Activated CD4-positive, alpha-beta T cell treated with anti-CD3 and anti-CD28 coated beads, Interleukin-2, amount 50 U/mL, for 24 hours (primary cell): ENCODE results near the gene RNF207.

Experiments
- DNase-seq, 2 donors: peaks; one replicate each; pipeline ENCODE4 v3.0.0-alpha.2; 2020; ENCODE audit warnings: low read depth in 1 of 2, low spot score in 1 of 2

The RNF207 gene

DNA sequence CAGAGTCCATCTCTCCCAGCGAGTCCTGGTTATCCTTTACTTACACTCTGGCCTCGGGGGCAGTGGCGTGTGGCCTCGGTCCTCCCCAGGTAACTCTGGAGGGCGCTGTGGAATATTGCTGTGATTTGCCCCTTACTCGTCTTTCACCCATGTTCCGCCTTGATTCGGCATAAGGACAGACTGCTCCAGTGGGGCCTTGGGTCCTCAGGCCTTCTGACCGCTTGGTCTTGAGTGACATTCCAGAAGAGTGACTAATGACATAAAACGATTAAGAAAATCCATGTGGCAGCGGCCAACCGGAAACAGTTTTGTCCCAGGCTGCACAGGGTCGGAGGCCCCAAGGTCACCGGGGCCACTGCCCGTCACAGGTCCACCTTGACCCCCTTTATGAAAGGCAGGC, 18.8 kb downstream of the RNF207 start:
- no peak for DNase-seq

DNA sequence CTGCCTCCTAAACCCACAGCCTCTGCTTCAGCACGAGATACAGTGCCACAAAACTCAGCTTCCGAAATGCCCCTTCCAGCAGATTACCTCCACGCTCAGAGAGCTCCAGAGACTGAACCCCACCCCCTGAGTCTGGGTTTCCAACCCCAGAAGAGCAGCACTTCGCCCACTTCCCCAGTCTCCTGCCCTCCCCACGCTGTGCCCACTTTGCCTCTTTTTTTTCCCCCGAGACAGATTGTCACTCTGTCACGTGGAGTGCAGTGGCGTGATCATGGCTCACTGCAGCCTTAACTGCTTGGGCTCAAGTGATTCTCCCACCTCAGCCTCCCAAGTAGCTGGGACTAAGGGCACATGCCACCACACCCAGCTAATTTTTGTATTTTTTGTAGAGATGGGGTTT, 19.7 kb downstream of the RNF207 start:
- DNase-seq, result no peak

GRCh38 chr1:6233376-6233775, 27.5 kb downstream of the RNF207 start:
- DNase-seq, result no peak

GRCh38 chr1:6234502-6235295, 28.8 kb downstream of the RNF207 start:
- no peak for DNase-seq

DNA sequence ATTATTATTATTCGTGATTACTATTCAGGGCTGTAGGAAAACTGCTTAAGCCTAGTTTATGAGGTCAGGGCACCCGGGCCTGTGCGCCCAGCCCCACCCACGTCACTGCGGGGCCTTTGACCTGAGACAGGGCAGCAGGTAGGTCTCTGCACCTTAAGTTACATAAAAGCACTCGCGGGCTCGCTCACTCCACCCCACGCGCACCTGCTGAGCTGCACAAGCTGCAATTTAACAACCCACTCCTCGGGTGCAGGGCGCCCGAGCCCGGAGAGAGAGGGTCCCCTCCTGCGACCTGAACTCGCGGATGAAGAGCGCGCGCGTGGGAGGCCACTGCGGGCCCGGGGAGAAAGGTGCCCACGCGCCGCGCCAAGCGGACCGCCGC, 29.4 kb downstream of the RNF207 start:
- peak in 1 of 2 donors; percentile 4 for DNase-seq

GRCh38 chr1:6237093-6237492, 31.2 kb downstream of the RNF207 start:
- no peak for DNase-seq

DNA sequence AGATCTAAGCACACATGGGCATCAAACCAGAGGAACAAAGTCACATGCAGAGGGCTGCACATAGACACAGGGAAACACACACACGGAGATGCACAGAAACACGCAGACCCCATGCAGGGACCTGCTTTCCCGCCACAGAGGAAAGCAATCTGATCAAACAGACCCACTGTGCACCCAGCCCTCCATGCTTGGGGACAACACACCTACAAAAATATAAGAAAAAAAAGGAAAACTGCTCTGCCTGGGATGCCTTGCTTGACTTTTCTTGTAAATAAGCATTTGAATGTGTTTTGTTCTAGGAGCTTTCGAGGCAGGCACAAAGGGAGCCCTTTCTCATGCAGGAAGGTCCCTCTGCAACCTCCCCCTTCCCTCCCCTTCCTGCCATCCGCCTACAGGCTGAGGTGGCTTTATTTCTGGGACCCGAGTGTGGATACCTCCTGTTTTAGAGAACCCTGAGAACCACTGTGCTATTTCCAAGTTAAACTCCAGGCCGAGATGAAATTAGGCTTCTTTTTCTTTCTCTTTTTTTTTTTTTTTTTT, 33.4 kb downstream of the RNF207 start:
- DNase-seq, result no peak

GRCh38 chr1:6239950-6240768, 34.2 kb downstream of the RNF207 start:
- DNase-seq, result no peak

- DNase-seq, result no peak
Observed at GRCh38 chr1:6241107-6241886, 35.4 kb downstream of the RNF207 start.

- no peak for DNase-seq
Observed at GRCh38 chr1:6241887-6242740, 36.2 kb downstream of the RNF207 start.

- DNase-seq, result no peak
Observed at GRCh38 chr1:6243053-6243834, 37.3 kb downstream of the RNF207 start.

- no peak for DNase-seq
Observed at GRCh38 chr1:6243993-6244392, 38.1 kb downstream of the RNF207 start, which contains the start of gene HES3. Gene HES3, plus strand, starts transcription at chr1:6244179. Its CDS starts 187 bp downstream, at chr1:6244366.

DNA sequence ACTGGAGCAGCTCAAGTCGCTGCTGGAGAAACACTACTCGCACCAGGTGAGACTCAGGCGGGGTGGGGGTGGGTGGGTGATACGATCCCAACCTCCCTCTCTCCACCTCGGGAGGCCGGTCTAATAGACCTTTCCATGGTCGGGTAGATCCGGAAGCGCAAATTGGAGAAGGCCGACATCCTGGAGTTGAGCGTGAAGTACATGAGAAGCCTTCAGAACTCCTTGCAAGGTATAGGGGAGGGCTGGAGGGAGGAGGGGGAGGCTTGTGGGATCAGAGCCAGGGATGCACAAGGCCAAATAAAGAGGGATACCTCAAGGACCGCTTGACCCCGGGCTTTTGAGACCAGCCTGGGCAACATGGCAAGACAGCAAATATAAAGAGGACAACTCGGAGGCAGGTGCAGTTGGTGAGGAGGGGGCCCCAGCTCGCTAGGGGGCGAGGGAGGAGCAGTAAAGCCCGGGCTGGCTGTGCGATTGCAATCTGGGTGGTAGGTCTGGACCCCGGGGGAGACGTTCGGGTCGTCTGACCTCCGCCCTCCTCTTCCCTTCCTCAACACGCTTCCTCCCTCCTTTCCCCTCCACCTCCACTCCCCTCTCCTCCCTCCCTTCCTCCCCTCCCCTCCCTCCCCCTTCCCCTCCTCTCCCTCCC, 38.6 kb downstream of the RNF207 start:
- DNase-seq, result no peak

DNA sequence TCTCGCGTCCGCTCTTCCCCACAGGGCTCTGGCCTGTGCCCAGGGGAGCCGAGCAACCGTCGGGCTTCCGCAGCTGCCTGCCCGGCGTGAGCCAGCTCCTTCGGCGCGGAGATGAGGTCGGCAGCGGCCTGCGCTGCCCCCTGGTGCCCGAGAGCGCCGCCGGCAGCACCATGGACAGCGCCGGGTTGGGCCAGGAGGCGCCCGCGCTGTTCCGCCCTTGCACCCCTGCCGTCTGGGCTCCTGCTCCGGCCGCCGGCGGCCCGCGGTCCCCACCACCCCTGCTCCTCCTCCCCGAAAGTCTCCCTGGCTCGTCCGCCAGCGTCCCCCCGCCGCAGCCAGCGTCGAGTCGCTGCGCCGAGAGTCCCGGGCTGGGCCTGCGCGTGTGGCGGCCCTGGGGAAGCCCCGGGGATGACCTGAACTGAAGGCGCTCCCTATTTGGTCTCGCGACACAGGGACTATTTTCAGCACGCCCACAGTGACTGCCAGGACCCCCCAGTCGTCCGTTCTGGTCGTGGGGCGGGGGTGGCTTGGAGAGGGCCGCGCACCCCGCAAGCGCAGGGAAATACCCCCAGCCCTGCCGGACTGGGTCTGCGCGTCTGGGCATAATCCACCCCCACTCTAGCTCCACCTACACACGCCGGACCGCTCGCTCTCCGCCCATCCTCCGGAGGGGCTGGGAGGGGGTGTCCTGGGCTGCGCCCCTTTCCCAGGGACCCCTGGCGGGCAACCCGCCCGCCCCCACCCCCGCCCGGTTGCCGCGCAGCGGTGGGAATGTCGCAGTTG, 39.4 kb downstream of the RNF207 start:
- DNase-seq, result peak; percentile 57 to 65

DNA sequence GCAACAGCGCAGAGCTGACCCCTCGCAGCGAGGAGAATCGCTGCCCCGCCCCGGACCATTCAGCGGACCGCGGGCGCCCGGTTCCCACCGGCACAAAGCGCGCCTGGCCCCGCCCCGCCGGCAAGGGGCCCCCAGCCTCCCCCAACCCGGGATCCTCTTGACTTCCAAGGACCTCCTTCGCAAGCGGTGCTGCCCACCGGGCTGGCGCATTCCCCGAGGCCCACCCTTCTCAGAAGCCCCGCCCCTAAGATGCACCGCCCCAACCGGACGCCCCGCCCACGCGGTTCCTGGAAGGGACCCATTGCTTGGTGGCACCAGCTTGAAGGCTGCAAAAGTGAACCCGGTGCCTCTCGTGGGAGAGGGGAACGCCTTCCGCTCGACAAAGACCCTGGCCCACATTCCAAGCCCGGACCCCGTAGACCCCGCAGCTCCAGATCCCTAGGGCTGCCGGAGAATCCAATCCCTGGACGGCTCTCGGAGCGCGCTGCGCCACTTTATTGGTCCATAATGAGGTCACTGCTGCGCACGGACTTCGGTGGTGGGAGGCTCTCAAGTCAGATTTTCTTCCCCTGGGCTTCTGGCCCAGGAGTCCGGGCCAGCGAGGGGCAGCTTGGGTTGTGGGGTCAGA, 40.1 kb downstream of the RNF207 start:
- DNase-seq, result peak in 1 of 2 donors; percentile 29

DNA sequence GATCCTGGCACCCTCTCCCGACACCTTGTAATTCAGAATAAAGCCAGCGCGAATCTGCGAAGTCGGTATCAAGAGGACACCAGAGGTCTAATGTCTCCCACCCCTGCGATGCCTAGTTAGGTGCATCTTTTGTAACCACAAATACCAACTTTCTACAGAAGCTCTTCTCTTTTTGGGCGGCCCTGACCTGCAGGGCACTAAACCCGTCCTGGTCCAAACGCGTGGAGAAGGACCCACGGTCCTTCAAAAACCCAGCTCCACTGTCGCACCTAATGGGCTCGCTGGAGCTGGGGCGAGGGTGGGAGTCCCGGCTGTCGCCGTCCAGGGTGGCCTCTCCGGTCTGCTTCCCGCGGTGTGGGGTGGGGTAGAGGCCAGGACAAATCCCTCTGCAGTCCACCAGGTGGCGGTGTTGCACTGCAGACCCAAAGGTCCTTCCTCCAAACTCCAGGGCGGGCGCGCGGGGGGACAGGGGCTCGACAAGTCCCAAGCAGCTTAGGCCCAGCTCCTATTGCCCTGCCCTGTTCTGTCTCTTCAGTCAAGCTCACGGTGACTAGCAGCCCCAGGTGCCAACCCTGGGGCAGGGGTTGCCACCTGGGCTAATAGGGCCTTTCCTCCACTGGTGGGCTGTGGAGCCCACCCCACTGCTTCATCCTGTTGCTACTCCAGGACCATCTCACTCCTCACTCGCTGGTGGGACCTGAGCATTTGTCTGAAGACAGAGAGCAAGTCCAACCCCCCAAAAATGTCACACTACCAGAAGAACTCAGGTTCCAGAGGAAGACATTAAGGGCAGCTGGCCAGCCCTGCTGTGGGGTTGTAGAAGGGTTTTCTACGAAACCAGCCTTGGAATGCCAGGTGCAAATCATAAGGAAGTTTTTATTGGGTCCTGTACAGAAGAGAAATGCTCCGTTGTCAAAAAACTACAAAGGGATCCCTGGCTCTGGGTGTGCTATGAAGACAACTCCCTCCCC, 40.9 kb downstream of the RNF207 start:
- peak; percentile 73 to 77 for DNase-seq

DNA sequence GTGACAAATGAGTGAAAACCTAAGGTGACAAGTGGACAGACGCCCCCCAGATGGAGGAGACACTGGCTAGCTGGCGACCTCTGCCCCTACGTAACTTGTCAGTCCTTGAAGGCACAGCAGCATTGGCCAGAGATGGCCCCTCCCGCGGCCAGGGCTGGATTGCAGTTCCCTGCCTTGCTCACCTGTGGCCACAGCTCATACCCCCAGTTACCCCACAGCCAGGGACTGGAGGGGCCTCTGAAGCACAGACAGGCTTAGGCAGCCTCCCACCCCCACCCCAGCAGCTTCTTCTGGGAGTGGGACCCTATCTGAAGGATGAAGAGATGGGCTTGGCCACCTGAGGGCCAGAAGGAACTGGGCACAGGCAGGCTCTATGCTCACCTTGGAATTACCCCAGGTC, 41.7 kb downstream of the RNF207 start:
- no peak for DNase-seq
